HG03378 (cell line): ENCODE measurements around the gene TRIM34.
"Not testable (repeated sequence)": the region's sequence is repeated elsewhere in the genome, so short reads cannot be mapped to it uniquely, and the experiment has no call there.

Experiments
- ATAC-seq: cut with Tn5 transposase; IDR thresholded peaks from one replicate; pipeline ENCODE4 v1.9.1; 2021; ENCODE audit warnings: mild to moderate bottlenecking, moderate library complexity; ENCODE audit not compliant: unreplicated experiment

Gene TRIM34

DNA sequence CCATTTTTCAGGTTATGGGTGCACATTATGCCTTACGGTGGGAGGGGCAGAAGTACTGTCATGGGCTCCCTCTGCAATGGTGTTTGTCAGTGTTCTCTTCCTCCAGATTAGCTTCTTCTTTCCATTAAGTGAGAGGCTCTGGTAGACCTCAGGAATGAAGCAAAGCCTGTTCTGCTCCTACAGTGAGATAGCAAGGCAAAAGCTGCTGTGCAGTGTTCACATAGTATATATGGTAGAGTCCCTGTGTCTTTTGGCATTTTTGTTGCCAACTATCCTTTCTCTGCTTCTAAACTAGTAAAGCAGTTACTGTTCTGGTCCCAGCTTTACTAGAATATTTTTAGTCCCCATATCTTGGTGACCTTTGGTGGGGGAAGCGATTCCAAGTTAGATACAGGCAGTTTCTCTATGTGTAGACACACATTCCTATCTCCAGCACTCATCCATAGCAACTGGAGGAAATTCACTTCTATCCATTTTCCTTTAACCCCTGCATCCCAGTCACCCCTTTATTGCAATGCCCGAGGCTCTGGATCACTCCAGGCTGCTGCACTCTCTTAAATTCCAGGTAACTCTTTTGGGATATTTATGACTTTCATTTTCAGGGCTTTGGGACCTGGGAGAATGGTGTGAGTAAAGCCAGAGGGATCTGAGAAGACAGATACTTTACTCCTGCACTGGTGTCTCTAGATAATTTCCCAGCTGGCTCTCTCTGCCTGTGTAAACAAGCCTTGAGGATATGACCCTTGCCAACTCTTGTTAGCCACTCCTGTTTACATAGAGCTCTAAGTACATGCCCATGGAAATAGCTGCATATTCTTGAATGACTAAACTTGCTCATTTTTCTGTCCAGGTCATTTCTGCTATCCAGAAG is 3.9 kb upstream of the TRIM34 start:
- no peak for ATAC-seq

DNA sequence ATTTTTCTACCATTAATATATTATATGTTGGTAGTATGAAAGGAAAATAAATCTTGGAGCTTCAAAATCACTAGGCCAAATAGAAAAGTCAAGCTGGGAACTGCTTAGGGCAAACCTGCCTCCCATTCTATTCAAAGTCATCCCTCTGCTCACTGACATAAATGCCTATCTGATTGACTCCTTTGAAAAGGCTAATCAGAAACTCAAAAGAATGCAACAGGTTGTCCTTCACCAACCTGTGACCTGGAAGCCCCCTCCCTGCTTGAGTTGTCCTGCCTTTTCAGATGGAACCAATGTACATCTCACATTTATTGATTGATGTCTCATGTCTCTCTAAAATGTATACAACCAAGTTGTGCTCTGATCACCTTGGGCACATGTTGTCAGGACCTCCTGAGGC is 3.2 kb upstream of the TRIM34 start:
- ATAC-seq, result no peak

- no peak for ATAC-seq
Measured at GRCh38 chr11:5622802-5623201, 2.0 kb upstream of the TRIM34 start.

- ATAC-seq, result no peak
Measured at GRCh38 chr11:5625281-5625680, 480 bp downstream of the TRIM34 start.

- no peak for ATAC-seq
Measured at GRCh38 chr11:5626196-5626595, 1.4 kb downstream of the TRIM34 start.

DNA sequence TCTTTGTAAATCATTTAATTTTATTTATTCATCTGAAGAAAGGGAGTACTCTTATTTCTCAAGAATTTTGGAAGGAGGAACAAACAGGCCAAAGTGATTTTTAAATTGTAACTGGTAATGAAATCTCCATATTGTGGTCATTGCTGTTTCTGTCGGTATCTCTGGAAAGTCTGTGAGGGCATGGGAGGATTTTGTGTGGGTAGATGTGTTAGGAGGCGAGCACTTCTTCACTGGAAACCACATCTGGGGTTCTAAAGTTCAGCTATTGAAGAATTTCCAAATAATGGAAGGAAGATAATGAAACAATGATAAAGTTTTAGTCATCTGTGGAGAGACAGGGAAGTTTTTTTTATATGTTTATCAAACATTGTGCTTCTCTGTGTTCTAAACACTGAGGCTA is 6.6 kb downstream of the TRIM34 start:
- peak; percentile 19 for ATAC-seq

GRCh38 chr11:5631969-5632635 is 7.3 kb downstream of the TRIM34 start:
- ATAC-seq, result peak; percentile 94

DNA sequence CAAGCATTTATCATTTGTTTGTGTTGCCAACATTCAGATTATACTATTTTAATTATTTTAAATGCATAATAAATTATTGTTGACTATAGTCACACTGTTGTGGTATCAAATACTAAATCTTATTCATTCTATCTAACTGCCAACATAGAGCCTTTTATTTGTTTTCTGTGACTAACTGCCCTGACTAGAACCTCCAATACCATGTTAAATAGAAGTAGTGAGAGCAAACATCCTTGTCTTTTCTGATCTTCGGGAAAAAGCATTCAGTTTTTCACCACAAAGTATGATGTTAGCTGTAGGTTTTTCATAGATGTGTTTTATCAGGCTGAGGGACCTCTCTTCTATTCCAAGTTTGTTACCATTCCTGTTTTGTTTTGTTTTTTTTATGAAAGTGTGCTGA is 15.2 kb downstream of the TRIM34 start:
- no peak for ATAC-seq

GRCh38 chr11:5643585-5643984 is 18.8 kb downstream of the TRIM34 start:
- no peak for ATAC-seq

- no peak for ATAC-seq
Measured at GRCh38 chr11:5646139-5646538, 21.3 kb downstream of the TRIM34 start.

- ATAC-seq, result no peak
Measured at GRCh38 chr11:5655474-5655873, 30.7 kb downstream of the TRIM34 start.

- not testable (repeated sequence) for ATAC-seq
Measured at GRCh38 chr11:5656956-5657355, 32.2 kb downstream of the TRIM34 start.

- ATAC-seq, result no peak
Measured at GRCh38 chr11:5658318-5658717, 33.5 kb downstream of the TRIM34 start.

DNA sequence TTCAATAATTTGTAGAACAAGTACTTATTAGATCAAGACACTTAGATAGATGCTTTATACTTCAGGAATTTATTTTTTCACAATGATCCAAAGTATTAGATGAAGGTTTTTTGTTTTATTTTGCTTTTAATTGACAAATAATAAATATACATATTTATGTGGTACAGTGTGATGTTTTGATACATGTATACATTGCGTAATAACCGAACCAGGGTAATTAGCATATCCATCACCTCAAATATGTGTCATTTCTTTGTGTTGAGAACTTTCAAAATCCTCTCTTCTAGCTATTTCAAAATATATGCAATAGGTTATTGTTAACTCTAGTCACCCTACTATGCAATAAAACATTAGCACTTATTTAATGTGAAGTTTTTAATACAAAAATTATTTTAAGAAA is 38.7 kb downstream of the TRIM34 start:
- no peak for ATAC-seq

- no peak for ATAC-seq
Measured at GRCh38 chr11:5665051-5665570, 40.3 kb downstream of the TRIM34 start.

- ATAC-seq, result no peak
Measured at GRCh38 chr11:5665746-5666401, 41.1 kb downstream of the TRIM34 start.

DNA sequence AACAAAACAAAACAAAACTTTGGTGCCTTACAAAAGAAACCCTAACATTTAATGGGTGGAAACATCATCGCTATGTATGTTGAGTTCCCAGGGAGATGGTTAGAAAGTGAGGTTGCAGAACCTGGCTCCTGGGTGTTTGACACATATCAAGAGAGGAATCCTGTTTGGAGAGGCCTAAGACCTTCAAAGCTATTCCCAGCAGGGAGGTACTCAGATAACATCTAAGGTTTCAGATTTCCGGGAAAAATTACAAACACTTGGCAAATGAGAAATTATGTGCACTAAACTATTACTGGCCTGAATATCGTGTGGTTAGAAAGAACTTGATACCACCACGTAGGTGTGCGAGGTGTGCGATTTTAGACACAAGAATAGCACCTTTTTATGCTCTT is 41.6 kb downstream of the TRIM34 start:
- ATAC-seq, result no peak

DNA sequence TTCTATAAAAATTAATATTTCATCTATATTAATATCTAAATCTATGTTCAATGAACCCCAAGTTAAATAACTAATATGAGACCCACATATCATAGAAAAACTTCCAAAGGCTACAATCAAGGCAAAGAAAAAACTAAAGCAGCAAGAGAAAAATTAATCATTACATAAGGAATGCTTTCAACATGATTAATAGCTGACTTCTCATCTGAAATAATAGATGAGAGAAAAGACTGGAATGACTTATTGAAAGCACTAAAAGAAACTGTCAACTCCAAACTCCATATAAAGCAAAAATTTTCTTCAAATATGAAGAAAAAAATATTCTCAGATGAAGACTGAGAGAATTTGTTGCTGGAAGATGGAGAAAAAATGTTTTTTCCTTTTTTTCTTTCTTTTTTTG is 47.0 kb downstream of the TRIM34 start:
- no peak for ATAC-seq

DNA sequence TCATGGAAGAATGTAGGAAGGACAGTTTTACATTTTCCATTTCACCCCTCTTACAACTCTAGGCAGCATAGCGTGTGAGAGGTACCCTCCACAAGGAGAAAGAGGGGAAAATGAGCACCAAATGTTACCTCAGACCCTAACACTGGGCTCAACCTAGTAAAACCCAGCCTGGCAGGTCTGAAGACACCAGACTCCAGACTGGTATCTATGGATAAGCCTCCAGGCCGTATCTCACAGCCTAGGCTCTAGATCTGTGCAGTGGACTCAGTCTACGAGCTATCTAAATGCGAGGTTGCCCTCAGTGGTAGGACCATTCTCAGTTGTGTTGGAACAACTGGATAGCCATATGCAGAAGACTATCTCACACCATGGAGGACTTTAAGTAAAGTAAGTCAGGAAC is 49.6 kb downstream of the TRIM34 start:
- ATAC-seq, result no peak

DNA sequence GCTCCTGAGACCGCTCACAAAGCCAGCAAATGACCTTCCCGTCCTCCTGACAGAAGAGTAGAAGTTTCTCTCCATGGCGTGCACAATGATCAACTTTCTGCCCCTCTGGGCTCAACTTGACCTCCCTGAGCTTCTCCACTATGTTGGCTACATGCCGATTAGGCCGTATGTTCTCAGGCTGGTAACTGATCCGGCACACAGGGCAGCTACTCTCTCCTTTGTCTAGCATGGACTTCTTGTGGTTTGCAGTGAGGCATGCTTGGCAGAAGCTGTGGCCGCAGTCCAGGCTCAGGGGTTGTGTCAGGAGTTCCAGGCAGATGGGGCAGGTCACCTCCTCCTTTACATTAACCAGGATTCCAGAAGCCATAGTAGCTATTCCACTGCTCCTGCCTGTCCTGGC is 55.0 kb downstream of the TRIM34 start:
- no peak for ATAC-seq

- not testable (repeated sequence) for ATAC-seq
Measured at GRCh38 chr11:5682890-5683441, 58.2 kb downstream of the TRIM34 start.
